ENCODE results near the gene GSC2. TPM values are rescaled to one million over a fixed set of nuclear protein-coding genes. Genes with fewer than 3 reads are reported as not detected.

Gene GSC2
- polyA plus RNA-seq, 1 donor = not detected

DNA sequence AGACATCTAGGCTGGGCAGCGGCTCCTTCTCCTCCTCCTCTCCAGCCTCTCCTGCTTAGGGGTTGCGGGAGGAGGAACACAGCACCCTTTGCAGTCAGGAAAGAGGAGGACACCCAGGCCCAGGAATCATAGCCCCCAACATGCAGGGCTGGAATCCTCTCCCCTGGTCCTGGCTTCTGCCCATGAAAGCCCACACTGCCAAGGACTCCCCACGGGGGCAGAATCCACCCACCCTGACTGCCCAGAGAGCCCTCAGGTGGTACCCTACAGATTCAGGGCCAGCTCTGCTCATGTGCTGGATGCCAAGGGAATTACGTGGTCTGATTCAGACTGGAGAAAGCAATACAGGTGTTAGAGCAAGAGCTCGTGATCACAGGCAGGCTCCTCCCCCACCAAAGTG lies 10.1 kb downstream of the GSC2 start:
- no peak overlapping the region for H3K4me3 ChIP-seq (ENCODE audit: low read length)
- peaks cover 66% of the 10 kb centered on the region for H3K36me3 ChIP-seq (ENCODE audit: control insufficient read depth, insufficient read depth, low read length)
- no peaks in the 10 kb centered on the region for H3K9me3 ChIP-seq (ENCODE audit: control insufficient read depth, low read depth, low read length)
- H3K27ac ChIP-seq (ENCODE audit: low read length) = no peak overlapping the region
- WGBS (ENCODE audit: insufficient coverage, low lambda C conversion rate) = no CpG with 5 or more reads among the region's 5 CpGs
- H3K4me1 ChIP-seq (ENCODE audit: control insufficient read depth, insufficient read depth, low read length) = no peaks in the 10 kb centered on the region
- DNase-seq = no peak
- no peaks in the 10 kb centered on the region for H3K27me3 ChIP-seq (ENCODE audit: control insufficient read depth, insufficient read depth, low read length)

DNA sequence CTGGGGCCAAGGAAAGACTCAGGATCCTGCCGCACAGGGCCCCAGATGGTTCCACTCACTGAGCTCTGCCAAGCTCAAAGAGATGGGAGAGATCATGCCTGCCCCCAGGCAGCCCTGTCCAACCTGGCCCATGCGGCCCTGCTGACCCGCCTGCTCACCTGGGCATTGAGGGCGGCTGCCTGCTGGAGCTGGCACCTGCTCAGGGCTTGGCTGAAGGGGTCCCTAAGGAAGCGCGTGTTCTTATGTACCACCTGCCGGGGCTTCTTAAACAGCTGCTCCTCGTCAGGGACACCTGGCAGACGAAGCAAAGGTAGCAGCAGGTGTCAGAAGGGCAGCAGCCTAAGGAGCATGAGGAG lies 11.1 kb downstream of the GSC2 start:
- Histone ChIP-seq H3K9me3 (ENCODE audit: control insufficient read depth, low read depth, low read length) (no peaks in the 10 kb centered on the region), H3K27me3 (ENCODE audit: control insufficient read depth, insufficient read depth, low read length) (no peaks in the 10 kb centered on the region), H3K4me3 (ENCODE audit: low read length) (no peak overlapping the region), H3K36me3 (ENCODE audit: control insufficient read depth, insufficient read depth, low read length) (peaks cover 76% of the 10 kb centered on the region), H3K27ac (ENCODE audit: low read length) (no peak overlapping the region), H3K4me1 (ENCODE audit: control insufficient read depth, insufficient read depth, low read length) (no peaks in the 10 kb centered on the region)
- WGBS (ENCODE audit: insufficient coverage, low lambda C conversion rate) = no CpG with 5 or more reads among the region's 9 CpGs
- DNase-seq = no peak

DNA sequence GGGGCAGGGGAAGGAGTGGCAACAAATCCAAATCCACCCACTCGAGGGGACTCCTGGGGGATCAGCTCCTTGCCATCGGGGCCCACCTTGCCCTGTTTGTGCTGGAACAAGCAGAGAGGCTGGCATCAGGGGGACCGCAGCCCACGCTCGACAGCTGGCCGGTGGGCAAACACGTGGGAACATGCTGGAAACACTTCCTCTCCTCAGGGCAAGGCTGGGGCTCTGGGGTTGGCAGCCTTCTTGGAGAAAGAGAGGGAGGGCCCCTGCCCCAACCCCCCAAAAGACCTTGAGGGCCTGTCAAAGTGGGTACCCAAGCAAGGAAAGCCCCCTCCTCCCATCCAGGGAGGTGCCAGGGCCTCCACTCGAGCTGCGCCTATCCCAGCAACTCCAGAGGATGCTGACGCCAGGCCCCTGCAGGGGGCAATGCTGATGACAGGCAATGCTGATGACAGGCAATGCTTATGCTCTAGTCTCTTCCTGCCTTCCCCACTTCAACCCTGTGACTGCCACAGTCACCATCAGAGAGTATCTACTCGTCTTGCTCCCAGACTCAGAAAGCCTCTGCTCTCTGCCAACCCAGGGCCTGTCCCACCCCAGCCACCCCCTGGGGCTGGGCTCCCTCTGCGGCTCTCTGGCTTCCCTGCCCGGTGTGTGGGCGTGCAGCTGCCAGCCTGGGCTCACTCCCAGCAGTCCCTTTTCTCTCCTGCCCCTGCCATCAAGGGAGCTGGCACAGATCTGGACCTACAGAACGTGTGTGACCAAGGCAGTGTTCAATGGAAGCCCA lies 11.7 kb downstream of the GSC2 start:
- Histone ChIP-seq H3K36me3 (ENCODE audit: control insufficient read depth, insufficient read depth, low read length) (peaks cover 82% of the 10 kb centered on the region), H3K4me3 (ENCODE audit: low read length) (no peak overlapping the region), H3K9me3 (ENCODE audit: control insufficient read depth, low read depth, low read length) (no peaks in the 10 kb centered on the region), H3K27ac (ENCODE audit: low read length) (no peak overlapping the region), H3K27me3 (ENCODE audit: control insufficient read depth, insufficient read depth, low read length) (no peaks in the 10 kb centered on the region), H3K4me1 (ENCODE audit: control insufficient read depth, insufficient read depth, low read length) (no peaks in the 10 kb centered on the region)
- no peak for DNase-seq
- no CpG with 5 or more reads among the region's 15 CpGs for WGBS (ENCODE audit: insufficient coverage, low lambda C conversion rate)

DNA sequence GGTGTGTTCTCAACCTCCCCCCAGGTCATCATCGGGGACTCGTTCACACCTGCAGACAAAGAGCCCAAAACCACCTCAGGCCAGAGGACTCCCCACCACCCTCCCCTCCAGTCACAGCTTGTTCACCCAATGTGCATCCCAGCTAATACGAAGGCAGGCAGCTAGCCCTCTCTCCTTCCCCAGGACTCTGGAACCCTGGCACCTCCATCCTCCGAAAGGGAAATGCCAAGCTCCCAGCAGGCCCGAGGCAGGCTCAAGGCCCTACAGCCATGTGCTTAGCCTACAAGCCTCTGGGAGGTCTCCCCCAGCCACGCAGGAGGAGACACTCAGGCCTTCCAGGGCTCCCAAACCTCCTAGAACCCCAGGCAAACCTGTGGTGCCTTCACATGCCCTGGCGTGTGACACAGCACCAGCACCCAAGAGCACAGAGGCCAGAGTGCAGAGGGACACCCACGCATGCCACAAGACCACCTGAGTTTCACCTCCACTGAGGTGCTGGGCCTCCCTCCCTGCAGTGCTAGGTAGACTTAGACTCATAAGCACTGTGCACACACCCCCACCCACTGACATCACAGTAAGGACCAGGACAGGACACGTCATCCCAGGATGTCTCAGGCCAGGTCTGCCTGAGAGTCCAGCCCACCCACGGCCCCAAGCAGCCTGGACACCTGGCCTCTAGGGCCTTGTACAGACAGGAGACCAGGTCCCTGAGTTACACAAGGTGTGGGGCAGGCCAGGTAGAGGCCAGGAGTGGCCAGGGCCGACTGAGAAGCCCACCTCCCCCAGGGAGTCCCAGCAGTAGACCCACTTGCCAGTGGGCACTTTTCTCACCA lies 12.5 kb downstream of the GSC2 start:
- Histone ChIP-seq H3K36me3 (ENCODE audit: control insufficient read depth, insufficient read depth, low read length) (peaks cover 89% of the 10 kb centered on the region), H3K4me3 (ENCODE audit: low read length) (no peak overlapping the region), H3K4me1 (ENCODE audit: control insufficient read depth, insufficient read depth, low read length) (no peaks in the 10 kb centered on the region), H3K27ac (ENCODE audit: low read length) (no peak overlapping the region), H3K27me3 (ENCODE audit: control insufficient read depth, insufficient read depth, low read length) (no peaks in the 10 kb centered on the region), H3K9me3 (ENCODE audit: control insufficient read depth, low read depth, low read length) (no peaks in the 10 kb centered on the region)
- no CpG with 5 or more reads among the region's 11 CpGs for WGBS (ENCODE audit: insufficient coverage, low lambda C conversion rate)
- DNase-seq = no peak

DNA sequence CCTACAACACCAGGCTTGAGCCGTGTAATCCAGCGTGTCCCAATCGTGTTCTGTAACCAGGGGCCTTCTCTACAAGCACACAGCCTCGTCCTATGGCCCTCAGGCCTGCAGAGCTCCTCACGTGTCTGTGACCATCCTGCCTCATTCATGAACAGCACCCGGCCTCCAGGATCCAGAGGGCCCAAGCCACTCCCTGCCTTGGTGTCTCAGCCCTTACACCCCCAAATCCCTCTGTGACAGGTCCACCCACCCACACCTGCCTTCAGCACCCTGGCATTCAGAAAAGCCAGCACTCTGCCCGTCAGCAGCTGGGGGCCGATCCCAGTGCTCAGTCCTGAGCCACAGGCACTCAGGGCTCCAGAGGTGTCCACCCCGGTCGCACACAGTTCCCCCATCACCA lies 13.2 kb downstream of the GSC2 start:
- no peak overlapping the region for H3K4me3 ChIP-seq (ENCODE audit: low read length)

DNA sequence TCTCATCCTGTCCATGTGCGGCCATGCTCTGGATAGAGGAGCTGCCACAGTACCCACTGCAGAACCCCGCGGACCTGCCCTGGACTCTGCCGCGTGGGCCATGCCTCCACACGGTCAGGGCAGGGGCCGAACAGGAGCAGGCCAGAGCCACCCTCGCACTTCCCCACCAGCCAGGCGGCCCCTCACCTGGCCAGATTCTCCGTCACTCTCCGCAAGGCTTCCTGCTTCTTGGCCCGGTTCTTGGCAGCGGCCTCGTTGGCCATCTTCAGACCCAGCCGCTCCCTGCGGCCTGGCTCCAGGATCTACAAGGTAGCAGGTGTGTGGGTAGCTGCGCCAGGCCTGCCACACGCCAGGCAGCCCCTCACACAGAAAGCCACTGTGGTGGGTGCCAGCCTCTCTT lies 15.2 kb downstream of the GSC2 start:
- H3K27me3 ChIP-seq (ENCODE audit: control insufficient read depth, insufficient read depth, low read length) = no peaks in the 10 kb centered on the region
- DNase-seq = no peak
- no peaks in the 10 kb centered on the region for H3K4me1 ChIP-seq (ENCODE audit: control insufficient read depth, insufficient read depth, low read length)
- H3K4me3 ChIP-seq (ENCODE audit: low read length) = no peak overlapping the region
- WGBS (ENCODE audit: insufficient coverage, low lambda C conversion rate) = no CpG with 5 or more reads among the region's 18 CpGs
- no peak overlapping the region for H3K27ac ChIP-seq (ENCODE audit: low read length)
- H3K9me3 ChIP-seq (ENCODE audit: control insufficient read depth, low read depth, low read length) = no peaks in the 10 kb centered on the region
- peaks cover 67% of the 10 kb centered on the region for H3K36me3 ChIP-seq (ENCODE audit: control insufficient read depth, insufficient read depth, low read length)

More for the DNA sequence above, 13.2 kb downstream of the GSC2 start:
- DNase-seq = no peak
- peaks cover 82% of the 10 kb centered on the region for H3K36me3 ChIP-seq (ENCODE audit: control insufficient read depth, insufficient read depth, low read length)
- WGBS (ENCODE audit: insufficient coverage, low lambda C conversion rate) = no CpG with 5 or more reads among the region's 10 CpGs
- no peaks in the 10 kb centered on the region for H3K9me3 ChIP-seq (ENCODE audit: control insufficient read depth, low read depth, low read length)
- no peaks in the 10 kb centered on the region for H3K4me1 ChIP-seq (ENCODE audit: control insufficient read depth, insufficient read depth, low read length)
- no peaks in the 10 kb centered on the region for H3K27me3 ChIP-seq (ENCODE audit: control insufficient read depth, insufficient read depth, low read length)
- no peak overlapping the region for H3K27ac ChIP-seq (ENCODE audit: low read length)

DNA sequence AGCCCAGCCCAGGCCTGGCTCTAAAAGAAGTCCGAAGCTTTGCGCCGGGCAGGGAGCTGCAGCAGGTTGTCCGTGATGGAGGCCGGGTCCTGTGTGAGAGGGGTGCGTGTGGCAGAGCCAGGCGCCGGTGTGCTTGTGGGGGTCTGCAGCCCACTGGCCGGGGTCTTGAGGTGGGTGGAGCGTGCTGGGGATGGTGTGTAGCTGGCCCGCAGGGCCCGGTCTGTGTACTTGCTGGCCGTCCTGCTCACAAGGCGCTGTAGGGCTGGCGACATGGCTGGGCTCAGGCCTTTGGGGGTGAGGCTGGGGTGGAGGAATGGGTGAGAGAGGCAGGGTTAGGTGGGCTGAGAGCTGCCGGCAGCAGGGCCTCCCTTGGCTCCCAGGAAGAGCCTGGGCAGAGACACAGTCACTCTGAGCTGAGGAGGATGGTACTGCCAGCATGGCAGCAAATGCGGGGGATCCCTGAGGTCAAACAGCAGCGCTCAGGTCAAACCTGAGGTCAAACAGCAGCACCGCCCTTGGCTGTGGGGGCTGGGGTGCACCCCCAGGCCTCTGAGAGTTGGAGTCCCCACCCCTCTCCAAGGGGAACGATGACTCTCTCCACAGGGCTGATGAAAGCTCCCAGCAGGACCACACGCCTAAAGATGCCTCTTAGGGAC lies 15.8 kb downstream of the GSC2 start:
- no CpG with 5 or more reads among the region's 21 CpGs for WGBS (ENCODE audit: insufficient coverage, low lambda C conversion rate)
- no peak overlapping the region for H3K4me3 ChIP-seq (ENCODE audit: low read length)
- no peaks in the 10 kb centered on the region for H3K27me3 ChIP-seq (ENCODE audit: control insufficient read depth, insufficient read depth, low read length)
- H3K36me3 ChIP-seq (ENCODE audit: control insufficient read depth, insufficient read depth, low read length) = peaks cover 61% of the 10 kb centered on the region
- DNase-seq = no peak
- H3K4me1 ChIP-seq (ENCODE audit: control insufficient read depth, insufficient read depth, low read length) = no peaks in the 10 kb centered on the region
- H3K27ac ChIP-seq (ENCODE audit: low read length) = no peak overlapping the region
- H3K9me3 ChIP-seq (ENCODE audit: control insufficient read depth, low read depth, low read length) = no peaks in the 10 kb centered on the region

DNA sequence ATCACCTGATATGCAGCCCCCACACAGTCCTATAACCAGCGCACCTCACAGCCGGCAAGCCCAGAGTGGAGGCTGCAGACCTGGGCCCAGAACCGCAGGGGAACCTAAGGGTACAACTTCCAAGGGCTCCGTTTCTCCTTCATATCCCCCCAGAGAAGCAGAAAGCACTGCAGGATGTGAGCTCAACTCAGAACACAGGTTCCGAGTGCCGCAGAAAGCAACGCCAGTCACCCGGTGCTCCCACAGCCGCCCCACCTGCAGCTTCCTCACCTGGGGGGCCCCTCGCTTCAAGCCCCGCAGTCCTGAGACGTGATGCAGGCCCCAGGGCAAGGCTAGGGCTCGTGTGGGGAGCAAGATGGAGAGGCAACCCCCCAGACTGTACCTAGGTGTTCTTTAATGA lies 16.5 kb downstream of the GSC2 start:
- Histone ChIP-seq H3K27me3 (ENCODE audit: control insufficient read depth, insufficient read depth, low read length) (no peaks in the 10 kb centered on the region), H3K36me3 (ENCODE audit: control insufficient read depth, insufficient read depth, low read length) (peaks cover 54% of the 10 kb centered on the region), H3K27ac (ENCODE audit: low read length) (no peak overlapping the region), H3K9me3 (ENCODE audit: control insufficient read depth, low read depth, low read length) (no peaks in the 10 kb centered on the region), H3K4me3 (ENCODE audit: low read length) (no peak overlapping the region), H3K4me1 (ENCODE audit: control insufficient read depth, insufficient read depth, low read length) (no peaks in the 10 kb centered on the region)
- no CpG with 5 or more reads among the region's 13 CpGs for WGBS (ENCODE audit: insufficient coverage, low lambda C conversion rate)
- DNase-seq = no peak

DNA sequence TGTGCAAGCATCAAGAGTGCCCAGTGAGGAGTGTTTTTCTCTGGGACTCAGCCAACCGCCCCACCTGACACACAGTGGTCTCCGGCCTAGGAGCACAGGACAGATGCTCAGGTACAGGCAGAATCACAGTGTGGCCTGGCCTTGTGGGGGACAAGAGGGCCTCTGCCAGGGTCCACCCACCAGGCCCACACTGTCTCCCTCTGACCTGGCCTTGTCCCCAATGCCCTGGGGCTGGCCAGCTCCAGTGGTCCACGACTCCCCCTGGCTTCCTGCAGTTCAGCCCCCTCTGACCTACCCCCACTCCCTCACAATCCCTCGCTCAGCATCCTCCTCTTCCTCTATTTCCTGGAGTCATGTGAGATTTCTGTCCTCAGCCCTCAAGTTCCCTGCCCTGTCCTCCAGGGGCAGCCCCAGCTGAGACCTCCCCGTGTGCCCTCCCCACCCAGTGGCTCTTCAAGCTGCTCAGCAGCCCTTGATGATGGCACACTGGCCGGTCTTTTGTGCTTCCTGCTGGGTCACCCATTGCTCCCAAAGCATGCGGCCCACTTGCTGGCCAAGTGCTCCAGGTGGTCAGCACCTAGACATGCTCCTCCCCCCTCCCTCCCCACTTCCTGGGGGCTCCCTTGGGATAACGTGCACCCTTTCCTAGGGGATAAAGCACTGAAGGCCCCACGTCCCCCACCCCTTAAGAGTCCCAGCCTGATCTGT lies 17.2 kb downstream of the GSC2 start:
- Histone ChIP-seq H3K27ac (ENCODE audit: low read length) (no peak overlapping the region), H3K27me3 (ENCODE audit: control insufficient read depth, insufficient read depth, low read length) (no peaks in the 10 kb centered on the region), H3K9me3 (ENCODE audit: control insufficient read depth, low read depth, low read length) (no peaks in the 10 kb centered on the region), H3K36me3 (ENCODE audit: control insufficient read depth, insufficient read depth, low read length) (peaks cover 46% of the 10 kb centered on the region), H3K4me3 (ENCODE audit: low read length) (no peak overlapping the region), H3K4me1 (ENCODE audit: control insufficient read depth, insufficient read depth, low read length) (no peaks in the 10 kb centered on the region)
- no CpG with 5 or more reads among the region's 9 CpGs for WGBS (ENCODE audit: insufficient coverage, low lambda C conversion rate)
- no peak for DNase-seq

DNA sequence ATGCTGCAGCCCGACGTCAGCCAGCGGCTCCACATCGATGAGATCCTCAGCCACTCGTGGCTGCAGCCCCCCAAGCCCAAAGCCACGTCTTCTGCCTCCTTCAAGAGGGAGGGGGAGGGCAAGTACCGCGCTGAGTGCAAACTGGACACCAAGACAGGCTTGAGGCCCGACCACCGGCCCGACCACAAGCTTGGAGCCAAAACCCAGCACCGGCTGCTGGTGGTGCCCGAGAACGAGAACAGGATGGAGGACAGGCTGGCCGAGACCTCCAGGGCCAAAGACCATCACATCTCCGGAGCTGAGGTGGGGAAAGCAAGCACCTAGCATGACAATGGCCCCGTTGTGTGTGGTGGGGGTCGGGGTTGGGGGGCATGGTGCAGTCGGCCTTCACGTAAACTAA lies 17.9 kb downstream of the GSC2 start:
- Histone ChIP-seq H3K36me3 (ENCODE audit: control insufficient read depth, insufficient read depth, low read length) (peaks cover 39% of the 10 kb centered on the region), H3K27me3 (ENCODE audit: control insufficient read depth, insufficient read depth, low read length) (no peaks in the 10 kb centered on the region), H3K9me3 (ENCODE audit: control insufficient read depth, low read depth, low read length) (no peaks in the 10 kb centered on the region), H3K4me1 (ENCODE audit: control insufficient read depth, insufficient read depth, low read length) (no peaks in the 10 kb centered on the region), H3K4me3 (ENCODE audit: low read length) (no peak overlapping the region), H3K27ac (ENCODE audit: low read length) (no peak overlapping the region)
- DNase-seq = no peak
- no CpG with 5 or more reads among the region's 20 CpGs for WGBS (ENCODE audit: insufficient coverage, low lambda C conversion rate)
